ENCODE data around the gene AFF3. TPM values are rescaled to one million over a fixed set of nuclear protein-coding genes. Genes with fewer than 3 reads are reported as not detected.

Gene AFF3
- total RNA-seq, 3 donors from 2014 or later: 2.1 to 2.6 (median 2.2) TPM

DNA sequence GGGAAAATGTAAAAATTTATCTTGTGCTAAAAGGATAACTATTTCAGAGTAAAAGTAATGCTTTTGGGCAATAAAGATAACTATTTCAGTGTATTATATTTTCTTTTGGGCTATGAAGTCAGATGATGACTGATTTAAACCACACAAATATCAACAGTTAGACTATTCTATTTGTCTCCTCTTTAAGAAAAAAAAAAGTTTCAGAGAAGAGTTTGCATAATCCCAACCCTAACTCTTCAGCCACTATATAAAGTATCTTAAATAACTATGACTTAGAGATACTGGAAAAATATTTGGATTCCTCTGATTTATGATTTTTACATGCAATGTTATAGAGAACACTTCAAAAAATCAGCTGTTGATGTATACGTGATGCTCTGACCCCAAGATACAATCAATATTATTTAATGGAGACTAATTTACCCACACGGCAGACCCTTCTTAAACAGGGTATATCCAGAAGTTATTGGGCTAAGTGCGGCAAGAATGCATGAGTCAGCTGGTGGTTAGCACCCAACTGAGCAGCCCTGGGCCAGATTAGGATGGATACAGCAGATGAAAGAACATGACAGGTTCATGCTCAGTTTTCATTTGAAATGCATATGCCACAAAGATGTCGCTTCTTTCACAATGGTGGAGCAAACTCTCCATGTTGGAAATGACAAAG is 279.0 kb downstream of the AFF3 start:
- Mint-ChIP-seq H3K27me3 (ENCODE audit: low read depth) (no peaks in the 10 kb centered on the region), H3K4me3 (no peak overlapping the region)

DNA sequence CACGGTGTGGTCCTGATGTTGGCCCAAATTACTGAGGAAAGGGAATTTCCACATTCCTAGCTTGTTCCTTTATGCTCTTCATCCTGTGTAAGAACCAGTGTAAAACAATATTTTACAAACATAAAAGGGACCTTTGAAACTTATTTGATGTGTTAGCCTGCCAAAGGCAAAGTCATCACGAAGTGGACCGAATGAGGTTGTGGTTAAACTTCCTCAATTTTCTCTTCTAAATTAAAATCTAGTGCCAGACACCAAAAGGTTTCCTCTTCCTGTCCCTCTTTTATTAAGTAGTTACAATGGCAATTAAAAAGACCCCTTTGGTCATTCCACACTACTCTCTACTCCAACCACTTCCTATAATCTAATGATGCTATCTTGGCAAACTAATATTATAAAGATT is 279.8 kb downstream of the AFF3 start:
- Mint-ChIP-seq H3K27me3 (ENCODE audit: low read depth) (peaks cover 3% of the 10 kb centered on the region), H3K9me3 (no peaks in the 10 kb centered on the region), H3K4me3 (no peak overlapping the region), H3K36me3 (ENCODE audit: insufficient read depth) (no peaks in the 10 kb centered on the region), H3K4me1 (ENCODE audit: low read depth) (peaks cover 25% of the 10 kb centered on the region)
- DNase-seq: no peak
- ATAC-seq: no peak

More for the DNA sequence above, 279.0 kb downstream of the AFF3 start:
- Mint-ChIP-seq H3K9me3 (no peaks in the 10 kb centered on the region), H3K36me3 (ENCODE audit: insufficient read depth) (no peaks in the 10 kb centered on the region), H3K4me1 (ENCODE audit: low read depth) (peaks cover 25% of the 10 kb centered on the region)
- no peak for DNase-seq
- ATAC-seq: no peak

GRCh38 chr2:99861376-99861760 is 281.0 kb downstream of the AFF3 start:
- no peaks in the 10 kb centered on the region for H3K36me3 Mint-ChIP-seq (ENCODE audit: insufficient read depth)
- DNase-seq: no peak
- no peak overlapping the region for H3K4me3 Mint-ChIP-seq
- H3K9me3 Mint-ChIP-seq: no peaks in the 10 kb centered on the region
- peaks cover 3% of the 10 kb centered on the region for H3K27me3 Mint-ChIP-seq (ENCODE audit: low read depth)
- ATAC-seq: no peak
- H3K4me1 Mint-ChIP-seq (ENCODE audit: low read depth): peaks cover 25% of the 10 kb centered on the region

GRCh38 chr2:99860720-99861375 is 281.5 kb downstream of the AFF3 start:
- no peak overlapping the region for H3K4me3 Mint-ChIP-seq
- peaks cover 25% of the 10 kb centered on the region for H3K4me1 Mint-ChIP-seq (ENCODE audit: low read depth)
- DNase-seq: no peak
- no peak for ATAC-seq
- no peaks in the 10 kb centered on the region for H3K9me3 Mint-ChIP-seq
- peaks cover under 1% of the 10 kb centered on the region for H3K36me3 Mint-ChIP-seq (ENCODE audit: insufficient read depth)
- peaks cover 3% of the 10 kb centered on the region for H3K27me3 Mint-ChIP-seq (ENCODE audit: low read depth)

DNA sequence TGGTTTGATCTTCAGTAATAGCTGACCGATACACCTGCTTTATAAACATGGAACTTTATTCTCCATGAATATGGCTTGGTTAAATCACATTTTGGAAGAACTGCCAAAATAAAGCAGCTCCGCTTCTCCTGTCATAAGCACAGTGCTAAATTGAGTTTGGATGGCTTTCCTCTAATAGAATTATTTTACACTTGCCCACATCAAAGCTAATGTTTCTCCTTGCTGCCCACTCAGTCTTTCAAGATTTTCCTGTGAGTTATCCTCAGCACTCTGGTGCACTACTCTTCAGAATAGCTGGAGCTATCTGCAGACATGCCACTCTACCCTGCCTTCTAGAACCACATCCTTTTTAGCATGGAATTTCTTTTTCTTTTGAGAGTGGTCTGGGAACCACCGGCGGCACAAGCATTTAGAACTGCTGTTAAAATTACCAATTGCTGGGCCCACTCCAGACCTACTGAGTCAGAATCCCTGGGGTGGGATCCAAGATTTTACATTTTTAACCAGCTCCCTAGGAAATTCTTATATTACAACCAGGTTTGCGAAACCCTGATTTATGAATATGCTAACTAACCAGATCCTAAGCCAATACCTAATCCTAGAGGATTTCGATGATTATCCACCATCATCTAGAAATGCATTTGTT is 283.3 kb downstream of the AFF3 start:
- peaks cover 3% of the 10 kb centered on the region for H3K27me3 Mint-ChIP-seq (ENCODE audit: low read depth)
- no peaks in the 10 kb centered on the region for H3K9me3 Mint-ChIP-seq
- no peak overlapping the region for H3K4me3 Mint-ChIP-seq
- H3K4me1 Mint-ChIP-seq (ENCODE audit: low read depth): peaks cover 22% of the 10 kb centered on the region
- ATAC-seq (no peak), DNase-seq (no peak)
- peaks cover 1% of the 10 kb centered on the region for H3K36me3 Mint-ChIP-seq (ENCODE audit: insufficient read depth)

DNA sequence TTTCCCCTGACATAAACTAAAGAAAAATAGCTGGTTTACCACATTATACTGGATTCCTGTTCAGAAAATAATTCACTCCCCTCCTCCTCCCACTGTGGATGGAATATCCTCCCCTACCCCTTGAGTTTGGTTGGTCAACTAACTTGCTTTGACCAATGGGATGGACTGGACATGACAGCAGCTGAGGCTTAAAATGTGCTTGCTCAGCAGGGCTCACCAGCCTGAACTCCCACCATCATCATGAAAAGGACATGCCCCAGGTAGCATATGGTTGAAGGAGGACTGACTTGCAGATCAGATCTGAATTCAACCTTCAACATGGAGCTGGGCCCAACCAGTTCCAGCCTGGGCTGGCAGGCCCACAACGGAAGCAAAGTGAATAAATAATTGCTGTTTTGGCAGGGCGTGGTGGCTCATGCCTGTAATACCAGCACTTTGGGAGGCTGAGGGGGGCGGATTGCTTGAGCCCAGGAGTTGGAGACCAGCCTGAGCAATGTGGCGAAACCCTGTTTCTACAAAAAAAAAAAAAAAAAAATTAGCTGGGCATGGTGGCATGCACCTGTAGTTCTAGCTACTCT is 284.4 kb downstream of the AFF3 start:
- no peak for DNase-seq
- Mint-ChIP-seq H3K36me3 (ENCODE audit: insufficient read depth) (peaks cover 1% of the 10 kb centered on the region), H3K27me3 (ENCODE audit: low read depth) (peaks cover 3% of the 10 kb centered on the region), H3K9me3 (no peaks in the 10 kb centered on the region), H3K4me3 (no peak overlapping the region), H3K4me1 (ENCODE audit: low read depth) (peaks cover 21% of the 10 kb centered on the region)
- ATAC-seq: no peak

GRCh38 chr2:99857372-99857771 is 285.0 kb downstream of the AFF3 start:
- Mint-ChIP-seq H3K4me3 (no peak overlapping the region), H3K36me3 (ENCODE audit: insufficient read depth) (peaks cover 1% of the 10 kb centered on the region), H3K27me3 (ENCODE audit: low read depth) (peaks cover 3% of the 10 kb centered on the region), H3K9me3 (no peaks in the 10 kb centered on the region), H3K4me1 (ENCODE audit: low read depth) (peaks cover 17% of the 10 kb centered on the region)
- DNase-seq: no peak
- no peak for ATAC-seq

- no peak for ATAC-seq
- Mint-ChIP-seq H3K27me3 (ENCODE audit: low read depth) (peaks cover 3% of the 10 kb centered on the region), H3K4me1 (ENCODE audit: low read depth) (peaks cover 5% of the 10 kb centered on the region), H3K36me3 (ENCODE audit: insufficient read depth) (peaks cover 1% of the 10 kb centered on the region), H3K4me3 (no peak overlapping the region), H3K9me3 (no peaks in the 10 kb centered on the region)
- no peak for DNase-seq
These were observed 286.3 kb downstream of the AFF3 start for GRCh38 chr2:99856119-99856518.

GRCh38 chr2:99854236-99854852 is 288.0 kb downstream of the AFF3 start:
- DNase-seq (no peak), ATAC-seq (no peak)
- H3K9me3 Mint-ChIP-seq: no peaks in the 10 kb centered on the region
- H3K4me3 Mint-ChIP-seq: no peak overlapping the region
- H3K36me3 Mint-ChIP-seq (ENCODE audit: insufficient read depth): peaks cover 1% of the 10 kb centered on the region
- no peaks in the 10 kb centered on the region for H3K4me1 Mint-ChIP-seq (ENCODE audit: low read depth)
- H3K27me3 Mint-ChIP-seq (ENCODE audit: low read depth): peaks cover 4% of the 10 kb centered on the region

DNA sequence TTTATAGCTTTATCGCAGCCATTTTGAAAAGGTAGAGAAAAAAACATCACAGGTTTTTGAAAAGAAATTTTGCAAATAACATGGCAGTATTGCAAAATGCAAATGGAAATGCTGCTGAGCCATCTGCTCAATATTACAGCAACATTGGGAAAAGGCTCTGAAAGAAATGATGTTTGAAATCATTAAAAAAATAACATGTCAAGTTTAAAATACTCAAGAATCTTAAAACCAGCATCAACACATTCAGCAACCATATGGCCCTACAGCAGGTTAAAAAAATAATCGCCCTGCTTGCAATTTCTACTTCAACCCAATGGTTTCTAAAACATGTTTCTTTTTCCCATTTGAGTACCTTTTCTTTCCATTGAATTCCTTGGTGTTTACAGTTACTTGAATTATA is 289.4 kb downstream of the AFF3 start:
- no peak overlapping the region for H3K4me3 Mint-ChIP-seq
- peaks cover 1% of the 10 kb centered on the region for H3K36me3 Mint-ChIP-seq (ENCODE audit: insufficient read depth)
- H3K4me1 Mint-ChIP-seq (ENCODE audit: low read depth): no peaks in the 10 kb centered on the region
- H3K27me3 Mint-ChIP-seq (ENCODE audit: low read depth): peaks cover 3% of the 10 kb centered on the region
- no peaks in the 10 kb centered on the region for H3K9me3 Mint-ChIP-seq
- no peak for DNase-seq
- ATAC-seq: no peak

GRCh38 chr2:99852376-99852934 is 289.9 kb downstream of the AFF3 start:
- peaks cover 4% of the 10 kb centered on the region for H3K27me3 Mint-ChIP-seq (ENCODE audit: low read depth)
- ATAC-seq (no peak), DNase-seq (no peak)
- H3K9me3 Mint-ChIP-seq: no peaks in the 10 kb centered on the region
- H3K36me3 Mint-ChIP-seq (ENCODE audit: insufficient read depth): peaks cover 1% of the 10 kb centered on the region
- H3K4me1 Mint-ChIP-seq (ENCODE audit: low read depth): no peaks in the 10 kb centered on the region
- no peak overlapping the region for H3K4me3 Mint-ChIP-seq

DNA sequence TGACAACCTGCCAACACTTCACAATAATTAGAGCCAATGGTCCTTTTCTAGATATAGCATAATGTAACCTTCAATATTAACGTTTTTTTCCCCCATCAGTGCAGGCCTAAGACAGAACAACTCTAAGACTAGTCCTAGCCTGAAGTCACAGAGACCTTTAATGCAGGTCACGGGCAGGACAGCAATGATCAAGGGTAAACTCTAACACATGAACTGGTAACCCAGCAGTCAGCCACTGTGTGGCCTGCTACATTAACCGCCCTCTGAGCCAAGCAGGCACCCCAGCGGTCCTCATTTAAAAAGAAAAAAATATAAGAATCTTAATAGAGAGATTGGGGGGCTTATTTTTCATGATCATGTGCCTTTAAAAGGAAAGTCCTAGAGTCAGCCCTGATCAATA is 290.6 kb downstream of the AFF3 start:
- no peak for ATAC-seq
- DNase-seq: no peak
- H3K4me1 Mint-ChIP-seq (ENCODE audit: low read depth): no peaks in the 10 kb centered on the region
- peaks cover 4% of the 10 kb centered on the region for H3K27me3 Mint-ChIP-seq (ENCODE audit: low read depth)
- H3K4me3 Mint-ChIP-seq: no peak overlapping the region
- H3K36me3 Mint-ChIP-seq (ENCODE audit: insufficient read depth): peaks cover 1% of the 10 kb centered on the region
- H3K9me3 Mint-ChIP-seq: no peaks in the 10 kb centered on the region

DNA sequence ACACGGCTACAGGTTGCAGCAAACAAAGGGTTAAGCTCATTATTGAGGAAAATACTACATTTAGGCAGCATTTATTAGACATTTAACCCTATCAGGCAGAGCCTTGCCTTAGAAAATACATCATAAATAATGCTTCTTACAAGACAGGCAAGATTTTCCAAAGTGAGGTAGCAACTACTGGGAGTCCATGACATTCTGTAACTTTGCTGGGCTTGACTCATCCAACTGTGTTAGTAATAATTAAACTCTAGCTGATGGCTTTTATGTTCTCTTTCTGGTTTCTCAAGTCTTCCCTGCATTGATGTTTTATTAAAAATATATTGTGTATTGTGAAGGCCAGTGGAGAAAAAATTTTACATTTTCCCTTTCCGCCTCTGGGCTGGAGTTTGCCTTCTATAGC is 291.3 kb downstream of the AFF3 start:
- Mint-ChIP-seq H3K4me3 (no peak overlapping the region), H3K4me1 (ENCODE audit: low read depth) (no peaks in the 10 kb centered on the region), H3K9me3 (no peaks in the 10 kb centered on the region), H3K27me3 (ENCODE audit: low read depth) (peaks cover 4% of the 10 kb centered on the region), H3K36me3 (ENCODE audit: insufficient read depth) (peaks cover 1% of the 10 kb centered on the region)
- DNase-seq (no peak), ATAC-seq (no peak)

DNA sequence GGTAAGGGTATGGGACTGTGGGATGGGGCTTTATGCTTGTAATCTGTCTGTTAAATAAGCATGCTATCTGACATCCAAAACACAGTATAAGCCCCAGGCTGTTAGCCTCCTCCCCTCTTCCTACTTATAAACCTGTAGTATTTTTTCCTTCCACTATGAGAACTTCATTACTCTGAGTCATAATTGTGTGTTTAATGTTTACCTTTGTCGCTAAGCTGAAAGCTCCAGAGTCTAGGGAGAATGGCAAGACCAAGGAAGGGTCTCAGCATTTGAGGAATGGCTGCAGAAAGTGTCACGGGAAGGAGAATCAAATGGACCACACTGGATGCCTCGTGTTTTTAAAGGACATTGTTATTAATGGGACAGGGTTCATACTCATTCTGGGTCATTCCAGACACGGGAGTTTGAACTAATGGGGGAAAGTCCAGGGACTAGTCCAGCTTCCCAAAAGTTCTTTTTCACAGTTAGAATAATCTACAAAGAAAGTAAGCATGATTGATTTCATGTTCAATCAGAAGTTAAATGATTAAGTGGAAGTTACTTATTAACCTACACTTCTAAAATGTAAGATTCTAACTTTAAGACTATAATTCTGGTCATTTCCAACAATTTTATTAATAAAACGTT is 292.2 kb downstream of the AFF3 start:
- peaks cover 4% of the 10 kb centered on the region for H3K27me3 Mint-ChIP-seq (ENCODE audit: low read depth)
- no peaks in the 10 kb centered on the region for H3K4me1 Mint-ChIP-seq (ENCODE audit: low read depth)
- ATAC-seq: no peak
- no peak overlapping the region for H3K4me3 Mint-ChIP-seq
- no peaks in the 10 kb centered on the region for H3K9me3 Mint-ChIP-seq
- DNase-seq: no peak
- no peaks in the 10 kb centered on the region for H3K36me3 Mint-ChIP-seq (ENCODE audit: insufficient read depth)
